DMS53 (cell line): ENCODE measurements around the gene EAF1.
"Not testable (repeated sequence)": the region's sequence is repeated elsewhere in the genome, so short reads cannot be mapped to it uniquely, and the experiment has no call there.

Experiments used
- DNase-seq: peaks from one replicate; lab custom pipeline; 2025; lab: John Stamatoyannopoulos, UW

EAF1 gene

GRCh38 chr3:15452156-15452555, 24.8 kb downstream of the EAF1 start:
- no peak for DNase-seq

DNA sequence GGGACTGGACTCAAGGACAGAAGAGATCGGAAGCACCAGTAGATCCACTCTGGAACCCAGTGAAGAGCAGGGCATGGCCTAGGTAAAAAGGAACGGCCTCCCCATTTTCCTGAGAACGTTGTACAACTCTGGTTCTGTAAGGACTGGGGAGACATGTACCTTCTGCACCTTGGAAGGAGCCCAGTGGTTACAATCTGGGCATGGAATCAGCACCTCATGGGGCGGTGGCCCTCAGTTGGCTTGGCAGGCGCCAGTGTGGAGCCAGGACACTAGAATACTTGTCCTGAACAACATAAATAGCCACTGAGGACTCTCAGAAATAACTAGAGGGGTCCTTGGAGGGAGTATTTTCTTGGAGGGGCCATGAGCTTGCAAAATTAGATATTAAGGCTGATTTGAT, 25.6 kb downstream of the EAF1 start:
- DNase-seq: no peak

DNA sequence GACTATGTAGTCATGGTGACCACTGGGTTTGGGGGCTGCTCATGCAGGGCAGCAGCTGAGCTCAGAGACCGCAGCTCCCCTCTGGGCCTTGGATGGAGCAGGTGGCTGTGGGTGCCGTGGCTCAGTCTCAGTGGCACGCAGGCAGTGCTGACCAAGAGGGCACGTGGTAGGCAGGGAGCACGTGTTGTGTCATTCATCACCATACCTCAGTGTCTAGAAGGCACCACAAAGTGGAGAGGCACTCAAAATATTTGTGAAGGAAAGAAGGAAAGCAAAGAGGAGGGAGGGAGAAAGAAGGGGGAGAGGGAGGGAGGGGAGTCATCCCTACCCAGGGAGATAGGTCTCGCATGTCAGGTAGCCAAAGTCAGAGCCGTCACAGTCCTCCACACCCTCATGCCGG, 26.1 kb downstream of the EAF1 start:
- no peak for DNase-seq

DNA sequence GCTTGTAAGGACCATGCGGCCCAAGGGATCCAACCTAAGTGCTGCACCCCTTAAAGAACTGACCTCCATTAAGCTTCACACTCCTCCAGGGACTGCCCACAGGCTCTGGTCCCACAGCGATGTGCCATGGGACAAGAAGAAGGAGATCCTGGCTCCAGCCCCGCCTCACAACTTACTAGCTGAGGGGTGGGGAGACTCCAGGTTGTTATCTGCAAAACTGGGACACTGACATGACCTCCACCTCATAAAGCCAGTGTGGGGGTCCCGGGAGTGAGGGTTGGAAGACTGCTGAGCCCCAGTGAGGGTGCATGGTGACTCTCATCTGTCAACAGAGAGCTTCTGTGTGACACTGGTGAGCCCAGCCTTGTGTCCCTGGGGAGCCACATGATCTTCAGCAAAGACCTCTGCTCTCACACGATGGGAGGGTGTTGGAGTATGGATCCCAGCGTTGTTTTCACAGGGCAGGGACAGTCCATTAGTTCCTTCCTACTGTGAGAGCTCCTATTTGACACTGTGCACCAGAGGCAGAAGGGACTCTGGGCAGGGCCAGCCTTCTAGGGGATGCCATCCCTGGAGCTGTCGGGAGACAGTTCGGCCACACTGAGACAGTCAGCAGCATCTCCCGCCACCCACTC, 26.7 kb downstream of the EAF1 start:
- no peak for DNase-seq

DNA sequence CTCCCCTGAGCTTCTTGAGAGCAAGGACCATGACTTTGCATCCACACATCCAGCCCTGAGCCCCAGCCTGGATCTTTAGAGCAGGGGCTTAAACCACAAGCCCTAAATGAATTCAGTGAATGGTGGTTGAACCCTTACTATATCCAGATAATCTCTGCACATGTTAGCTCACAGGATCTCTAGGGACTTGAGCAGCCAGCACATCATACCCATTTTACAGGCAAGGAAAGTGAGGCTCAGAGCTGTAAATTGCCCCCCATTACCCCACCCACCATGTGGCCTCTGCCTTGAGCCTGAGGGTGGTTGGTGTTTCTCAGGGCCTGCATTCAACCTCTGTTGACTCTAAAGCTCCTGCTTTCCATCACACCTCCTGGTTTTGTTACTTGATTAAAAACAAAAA, 27.6 kb downstream of the EAF1 start:
- DNase-seq: no peak

DNA sequence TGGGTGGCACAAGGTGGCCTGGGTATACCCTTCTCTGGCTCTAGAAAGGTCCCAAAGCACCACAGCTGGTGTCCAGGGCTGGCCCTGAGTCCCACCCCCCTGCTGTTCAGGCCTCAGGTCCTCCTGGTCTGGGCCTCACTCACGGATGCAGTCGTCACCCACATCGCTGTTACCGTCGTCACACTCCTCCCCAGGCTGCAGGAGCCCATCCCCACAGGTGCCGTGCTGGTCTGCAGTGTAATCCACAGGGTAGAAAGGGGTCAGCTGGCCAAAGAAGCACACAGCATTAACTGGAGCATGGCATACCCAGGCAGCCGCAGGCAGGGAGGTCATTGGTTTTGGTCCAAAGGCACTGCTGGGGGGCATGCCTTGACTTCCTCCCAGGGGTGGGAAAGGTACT, 28.4 kb downstream of the EAF1 start:
- DNase-seq: no peak

GRCh38 chr3:15456321-15456720, 28.9 kb downstream of the EAF1 start:
- no peak for DNase-seq

DNA sequence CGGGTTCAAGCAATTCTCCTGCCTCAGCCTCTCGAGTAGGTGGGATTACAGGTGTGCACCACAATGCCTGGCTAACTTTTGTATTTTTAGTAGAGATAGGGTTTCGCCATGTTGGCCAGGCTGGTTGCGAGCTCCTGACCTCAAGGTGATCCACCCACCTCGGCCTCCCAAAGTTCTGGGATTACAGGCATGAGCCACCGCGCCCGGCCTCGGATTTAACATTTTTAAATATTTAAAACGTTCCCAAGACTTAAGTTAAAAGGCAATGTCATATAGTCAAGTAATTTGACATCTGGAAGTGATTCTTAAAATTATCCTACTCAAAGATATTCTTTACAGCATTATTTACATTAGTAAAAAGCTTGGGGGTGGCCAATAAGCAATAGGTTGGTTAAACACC, 29.5 kb downstream of the EAF1 start:
- DNase-seq: not testable (repeated sequence)

- no peak for DNase-seq
These were observed 30.9 kb downstream of the EAF1 start for GRCh38 chr3:15458212-15458780.

- DNase-seq: no peak
These were observed 33.6 kb downstream of the EAF1 start for GRCh38 chr3:15460891-15461531.

GRCh38 chr3:15462451-15462850, 35.1 kb downstream of the EAF1 start:
- DNase-seq: no peak

- no peak for DNase-seq
These were observed 38.6 kb downstream of the EAF1 start for GRCh38 chr3:15465876-15466585.

DNA sequence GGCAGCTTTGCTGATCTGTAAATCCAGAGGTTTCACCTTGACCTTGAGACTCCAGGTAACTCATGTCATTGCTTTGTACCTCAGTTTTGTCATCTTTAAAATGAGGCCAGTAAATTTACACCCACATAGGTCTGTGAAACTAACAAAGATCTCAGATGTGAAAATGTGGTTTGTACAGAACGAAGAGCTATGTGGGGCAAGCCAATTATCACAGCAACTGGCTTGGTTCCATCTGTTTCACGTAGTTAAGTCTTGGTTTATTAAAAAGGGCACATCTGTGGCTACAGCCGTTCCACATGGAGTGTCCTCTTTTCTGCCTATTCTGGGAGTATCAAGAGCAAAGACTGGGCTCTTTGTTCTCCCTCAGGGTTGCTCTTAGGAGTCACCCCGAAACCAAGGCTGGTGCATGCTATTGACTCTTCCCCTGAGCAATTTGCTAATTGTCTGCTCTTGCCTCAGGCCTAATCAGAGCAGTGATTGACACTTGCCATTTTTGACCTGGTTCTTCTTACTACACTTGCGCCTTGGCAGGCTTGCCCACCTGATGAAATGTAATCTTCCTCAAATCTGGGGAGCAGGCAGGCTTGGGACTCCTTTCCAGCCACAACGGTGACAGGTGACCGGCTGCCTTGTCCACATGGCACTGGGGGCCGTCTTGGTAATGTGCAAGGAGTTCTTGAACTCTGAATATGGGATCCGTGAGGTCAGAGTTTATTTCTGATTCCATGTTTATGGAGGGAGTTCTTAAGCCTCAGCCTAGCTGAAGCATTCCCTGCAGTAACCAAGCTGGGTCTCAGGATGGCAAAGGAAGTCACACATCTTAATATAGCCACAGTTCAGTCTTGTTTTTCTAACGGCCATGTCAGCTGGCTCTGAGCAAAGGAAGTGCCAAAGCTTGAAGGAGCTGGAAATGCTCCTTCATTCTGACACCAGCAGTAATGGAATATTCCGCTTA, 40.1 kb downstream of the EAF1 start:
- no peak for DNase-seq

GRCh38 chr3:15470261-15470660, 42.9 kb downstream of the EAF1 start:
- DNase-seq: peak; percentile 1

DNA sequence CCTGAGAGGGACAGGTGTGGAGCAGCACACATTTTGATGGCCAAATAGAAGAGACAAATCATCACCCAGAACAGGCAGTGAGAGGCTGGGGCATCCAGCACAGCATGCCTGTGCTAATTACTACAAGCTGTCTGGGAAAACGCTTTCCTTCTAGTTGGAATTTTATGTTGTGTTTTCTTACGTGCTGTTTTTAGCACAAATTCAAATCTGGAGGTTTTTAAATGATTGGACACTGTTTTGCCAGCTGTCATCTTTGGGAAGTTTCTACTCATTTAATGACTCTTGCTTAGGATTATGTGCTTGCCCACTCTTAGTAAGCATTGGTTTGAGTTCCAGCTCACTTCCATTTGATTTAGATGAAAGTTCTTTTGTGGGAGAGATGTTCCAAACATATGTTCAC, 43.5 kb downstream of the EAF1 start:
- DNase-seq: no peak

GRCh38 chr3:15471861-15472260, 44.5 kb downstream of the EAF1 start:
- DNase-seq: no peak

DNA sequence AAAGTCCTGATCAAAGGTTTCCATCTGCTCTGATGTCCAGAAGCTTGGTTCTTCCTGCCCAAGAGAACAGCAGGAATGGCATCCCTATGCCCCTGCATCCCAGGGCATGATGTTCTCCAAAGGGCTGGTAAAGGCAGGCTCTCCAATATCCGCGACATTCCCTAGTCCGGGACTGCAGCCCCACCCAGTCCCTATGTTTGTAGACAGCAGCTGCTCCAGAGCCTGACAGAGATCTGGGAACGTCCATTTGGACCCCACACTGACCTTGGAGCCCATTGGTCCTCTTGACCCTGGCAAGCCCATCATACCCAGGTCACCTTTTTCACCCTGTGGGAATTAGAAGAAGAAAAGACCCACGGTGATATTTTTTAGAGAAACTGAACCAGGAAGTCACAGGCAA, 47.8 kb downstream of the EAF1 start:
- DNase-seq: no peak

- DNase-seq: peak; percentile 2
These were observed 49.0 kb downstream of the EAF1 start for GRCh38 chr3:15476378-15476777.

DNA sequence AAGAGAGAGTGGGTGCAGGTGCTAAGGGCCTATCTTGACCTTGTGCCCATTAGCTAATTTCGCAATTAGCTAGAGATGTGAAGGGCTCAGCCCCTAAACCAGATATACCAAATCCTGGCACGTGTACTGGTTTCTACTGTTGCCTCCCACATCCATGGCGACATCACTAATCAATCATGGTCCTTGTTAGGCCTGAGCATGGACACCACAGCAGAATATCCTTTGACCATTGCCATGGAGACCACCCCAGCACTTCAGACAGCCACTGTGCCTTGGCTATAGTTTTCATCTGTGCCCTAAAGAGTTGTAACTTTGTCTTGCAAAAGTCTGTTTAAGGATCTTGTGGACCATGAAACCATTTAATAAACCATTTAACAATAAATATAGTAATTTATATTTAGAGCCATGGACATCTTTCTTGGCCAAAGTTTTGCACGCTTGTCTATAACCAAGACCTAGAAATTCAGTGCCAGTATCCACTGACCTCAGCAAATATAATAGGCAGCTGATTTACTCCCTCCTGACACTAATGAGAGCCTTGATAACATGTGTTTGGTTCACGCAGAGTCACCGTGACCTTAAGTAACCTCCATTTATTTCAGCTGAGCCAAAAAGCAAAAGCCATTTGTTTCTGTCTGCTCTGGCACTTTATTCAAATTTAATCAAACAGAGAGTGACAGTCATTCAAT, 50.7 kb downstream of the EAF1 start:
- DNase-seq: no peak

DNA sequence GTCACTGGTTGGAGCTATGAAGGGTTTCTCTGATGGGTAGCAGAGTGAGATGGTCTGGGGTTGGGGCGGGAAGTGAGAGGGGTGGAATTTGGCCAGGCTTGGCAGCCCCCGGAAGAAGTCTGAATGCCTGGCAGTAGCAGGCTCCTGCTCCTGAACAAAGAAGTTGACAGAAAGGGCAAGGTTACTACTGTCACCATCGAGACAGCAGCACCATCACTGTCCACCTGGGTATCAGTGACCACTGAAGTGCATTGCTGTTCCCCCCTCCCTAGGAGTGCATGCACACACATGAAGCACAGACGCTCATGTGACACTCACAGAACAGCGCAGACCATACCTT, 51.2 kb downstream of the EAF1 start:
- no peak for DNase-seq

GRCh38 chr3:15479400-15480224, 52.2 kb downstream of the EAF1 start:
- DNase-seq: peak; percentile 14
